Liver (tissue), 9 donors: Measurements from ENCODE around the gene BORCS5. TPM values are rescaled to one million over a fixed set of nuclear protein-coding genes. Genes with fewer than 3 reads are reported as not detected.

ENCODE experiments used
- DNase-seq: peaks from one replicate; pipeline ENCODE4 v3.0.0-alpha.2; 2017; ENCODE audit warnings: low spot score
- H3K27ac ChIP-seq, 2 donors: one replicate each; pipeline ENCODE4 v1.7.0; 2013; ENCODE audit warnings: inconsistent platforms in 2 of 2, low read length in 2 of 2, control low read depth in 1 of 2, low read depth in 1 of 2, mild to moderate bottlenecking in 1 of 2
- H3K27me3 ChIP-seq, 4 donors: one replicate each; pipeline versions ENCODE4 v1.6.1 to v1.7.0; 2013; ENCODE audit warnings: low read length in 3 of 4, inconsistent platforms in 1 of 4, mild to moderate bottlenecking in 1 of 4, moderate library complexity in 1 of 4; ENCODE audit not compliant: control insufficient read depth in 4 of 4, insufficient read depth in 4 of 4
- H3K36me3 ChIP-seq, 4 donors: one replicate each; pipeline versions ENCODE4 v1.6.1 to v1.7.0; 2013; ENCODE audit warnings: low read length in 3 of 4, mild to moderate bottlenecking in 3 of 4, low read depth in 1 of 4, moderate library complexity in 1 of 4; ENCODE audit not compliant: control insufficient read depth in 4 of 4, insufficient read depth in 3 of 4
- H3K4me1 ChIP-seq, 4 donors: one replicate each; pipeline versions ENCODE4 v1.6.1 to v1.7.0; 2013; ENCODE audit warnings: low read length in 3 of 4, mild to moderate bottlenecking in 3 of 4, moderate library complexity in 1 of 4; ENCODE audit not compliant: control insufficient read depth in 4 of 4, insufficient read depth in 4 of 4
- H3K4me3 ChIP-seq, 3 donors: one replicate each; pipeline versions ENCODE4 v1.6.1 to v1.7.0; 2013; ENCODE audit warnings: low read length in 3 of 3, control low read depth in 1 of 3, low read depth in 1 of 3, mild to moderate bottlenecking in 1 of 3
- H3K9ac ChIP-seq, 2 donors: one replicate each; pipeline ENCODE4 v1.7.0; 2013; ENCODE audit warnings: low read length in 2 of 2, mild to moderate bottlenecking in 2 of 2, moderate library complexity in 2 of 2, control low read depth in 1 of 2, low read depth in 1 of 2
- H3K9me3 ChIP-seq, 4 donors: one replicate each; pipeline versions ENCODE4 v1.6.1 to v1.7.0; 2013; ENCODE audit warnings: low read length in 3 of 4; ENCODE audit not compliant: control insufficient read depth in 4 of 4
- EGR1 ChIP-seq, 2 donors: IDR thresholded peaks; 2 replicates each; pipeline ENCODE4 v1.6.1; 2016 to 2018; ENCODE audit warnings: antibody characterized with exemption in 2 of 2, low read depth in 2 of 2
- FOXA1 ChIP-seq: IDR thresholded peaks from 2 replicates; pipeline ENCODE4 v1.6.1; 2016; ENCODE audit warnings: antibody characterized with exemption
- FOXA2 ChIP-seq: IDR thresholded peaks from 2 replicates; pipeline ENCODE4 v1.6.1; 2016; ENCODE audit warnings: antibody characterized with exemption
- GABPA ChIP-seq, 2 donors: IDR thresholded peaks in 1 of 2; conservative IDR thresholded peaks in 1 of 2; 2 replicates each; pipeline ENCODE4 v1.6.1; 2016; ENCODE audit warnings: antibody characterized with exemption in 2 of 2, mild to moderate bottlenecking in 1 of 2, moderate library complexity in 1 of 2
- HNF4A ChIP-seq, 2 donors: conservative IDR thresholded peaks; 2 replicates each; pipeline ENCODE4 v1.6.1; 2016; ENCODE audit warnings: antibody characterized with exemption in 2 of 2, mild to moderate bottlenecking in 2 of 2
- HNF4G ChIP-seq: IDR thresholded peaks from 2 replicates; pipeline ENCODE4 v1.6.1; 2016; ENCODE audit warnings: antibody characterized with exemption
- JUND ChIP-seq, 2 donors: IDR thresholded peaks; 2 replicates each; pipeline ENCODE4 v1.6.1; 2016; ENCODE audit warnings: antibody characterized with exemption in 2 of 2
- NR2F2 ChIP-seq: IDR thresholded peaks from 2 replicates; pipeline ENCODE4 v1.6.1; 2016; ENCODE audit warnings: antibody characterized with exemption
- RAD21 ChIP-seq, 2 donors: IDR thresholded peaks; 2 replicates each; pipeline ENCODE4 v1.6.1; 2016; ENCODE audit warnings: antibody characterized with exemption in 2 of 2, mild to moderate bottlenecking in 2 of 2
- RXRA ChIP-seq, 2 donors: IDR thresholded peaks; 2 replicates each; pipeline ENCODE4 v1.6.1; 2017 to 2018; ENCODE audit warnings: antibody characterized with exemption in 2 of 2, mild to moderate bottlenecking in 1 of 2
- SP1 ChIP-seq: IDR thresholded peaks from 2 replicates; pipeline ENCODE4 v1.6.1; 2018; ENCODE audit warnings: antibody characterized with exemption, mild to moderate bottlenecking
- TAF1 ChIP-seq: conservative IDR thresholded peaks from 2 replicates; pipeline ENCODE4 v1.6.1; 2016; ENCODE audit warnings: antibody characterized with exemption, mild to moderate bottlenecking
- YY1 ChIP-seq: IDR thresholded peaks from 2 replicates; pipeline ENCODE4 v1.6.1; 2016; ENCODE audit warnings: antibody characterized with exemption, mild to moderate bottlenecking
- WGBS: extraction: QIAGEN DNeasy Blood & Tissue Kit; methylation state at CpG from one replicate; pipeline ENCODE4 v1.1.7; 2013; 5-methylcytosine and 5-hydroxymethylcytosine counted together
- polyA plus RNA-seq, 2 donors: library from polyadenylated mRNA; stranded (reverse) in 1 of 2; unstranded in 1 of 2; fragments of 200-250 nt in 1 of 2; fragments of >200 nt in 1 of 2; fragmentation: Nextera tagmentation in 1 of 2; extraction: Ambion mirVana in 1 of 2; gene quantifications; one replicate each; pipeline versions ENCODE4 v1.2.1 to v1.2.3, GENCODE V29; 2013 to 2015
- total RNA-seq, 2 donors: library from RNA; depleted of rRNA; stranded (reverse); fragments of >200 nt; gene quantifications; one replicate each; pipeline ENCODE4 v1.2.3, GENCODE V29; 2014
- TF ChIP-seq, protein P1 (sequence below): IDR thresholded peaks from 2 replicates; pipeline ENCODE4 v1.6.1; 2016; ENCODE audit warnings: antibody characterized with exemption
- TF ChIP-seq, protein P2 (sequence below): IDR thresholded peaks from 2 replicates; pipeline ENCODE4 v1.6.1; 2016; ENCODE audit warnings: antibody characterized with exemption
- TF ChIP-seq, protein P3 (sequence below): IDR thresholded peaks from 2 replicates; pipeline ENCODE4 v1.6.1; 2016; ENCODE audit warnings: antibody characterized with exemption
- TF ChIP-seq, protein P4 (sequence below): IDR thresholded peaks from 2 replicates; pipeline ENCODE4 v1.6.1; 2016; ENCODE audit warnings: antibody characterized with exemption, mild to moderate bottlenecking
- TF ChIP-seq, protein P5 (sequence below): fragments of 150-350 bp; IDR thresholded peaks from 2 replicates; pipeline ENCODE4 v1.5.1; 2017; ENCODE audit warnings: improper control_type of control experiment, low read depth, low read length; ENCODE audit not compliant: missing input control
- donor health status: healthy.
- donor health status: healthy.
- donor health status: healthy.
- donor health status: healthy.
- donor health status: healthy.

BORCS5 gene
- total and polyA plus RNA-seq, 4 donors, result 4.5 to 11.4 (median 8.1) TPM

DNA sequence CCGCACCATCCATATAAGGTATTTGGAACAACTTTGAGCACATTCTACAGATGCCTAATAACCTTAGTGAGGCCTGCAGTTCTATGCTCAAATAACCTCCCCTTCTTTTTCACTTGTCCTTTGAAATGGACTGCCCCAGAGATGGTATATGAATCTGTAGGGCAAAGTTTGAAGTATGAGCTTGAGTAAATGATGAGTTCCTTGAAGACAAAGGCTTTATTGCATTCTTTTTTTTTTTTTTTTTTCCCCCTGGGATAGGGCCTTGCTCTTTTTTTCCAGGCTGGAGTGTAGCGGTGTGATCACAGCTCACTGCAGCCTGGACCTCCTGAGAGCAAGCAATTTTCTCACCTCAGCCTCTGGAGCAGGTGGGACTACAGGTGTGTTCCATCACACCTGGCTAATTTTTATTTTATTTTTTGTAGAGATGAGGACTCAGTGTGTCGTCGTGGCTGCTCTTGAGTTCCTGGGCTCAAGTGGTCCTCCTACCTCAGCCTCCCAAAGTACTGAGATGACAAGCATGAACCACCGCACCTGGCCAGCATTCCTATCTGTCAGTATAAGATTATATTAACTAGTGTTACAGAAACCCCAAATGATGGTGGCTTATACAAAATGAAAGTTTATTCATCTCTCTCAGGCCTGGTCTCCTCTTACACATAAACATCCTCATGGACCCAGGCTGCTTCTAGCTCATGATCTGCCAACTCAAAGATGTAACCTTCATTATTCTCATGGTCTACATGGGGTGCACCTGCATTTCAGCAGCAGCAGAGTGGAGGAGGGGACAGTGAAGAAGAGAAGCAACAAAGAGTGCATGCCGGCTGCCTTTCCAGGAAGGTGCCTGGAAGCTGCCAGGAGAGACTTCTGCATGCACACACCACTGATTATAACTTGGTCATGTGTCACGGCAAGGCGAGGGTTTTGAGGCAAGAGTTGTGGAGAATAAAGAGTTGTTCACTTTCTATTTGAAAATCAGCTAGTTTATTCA lies 104.4 kb downstream of the BORCS5 start:
- Histone ChIP-seq H3K9ac (no peak overlapping the region), H3K4me1 (no peaks in the 10 kb centered on the region), H3K27me3 (no peaks in the 10 kb centered on the region), H3K27ac (no peak overlapping the region), H3K4me3 (no peak overlapping the region), H3K9me3 (no peaks in the 10 kb centered on the region), H3K36me3 (peaks cover 0 to 5% (median 0%) of the 10 kb centered on the region in 4 donors)
- DNase-seq, result no peak
- WGBS, result 95% methylated on average over 8 of the region's 8 CpGs
- no peak for TF ChIP-seq EGR1 (IDR thresholded peaks at IDR 0.05; ENCODE audit: low read depth in 2 of 2)
- TF ChIP-seq HNF4A (conservative IDR thresholded peaks at IDR 0.05), result no peak
- no peak for TF ChIP-seq YY1
- TF ChIP-seq, protein P1, sequence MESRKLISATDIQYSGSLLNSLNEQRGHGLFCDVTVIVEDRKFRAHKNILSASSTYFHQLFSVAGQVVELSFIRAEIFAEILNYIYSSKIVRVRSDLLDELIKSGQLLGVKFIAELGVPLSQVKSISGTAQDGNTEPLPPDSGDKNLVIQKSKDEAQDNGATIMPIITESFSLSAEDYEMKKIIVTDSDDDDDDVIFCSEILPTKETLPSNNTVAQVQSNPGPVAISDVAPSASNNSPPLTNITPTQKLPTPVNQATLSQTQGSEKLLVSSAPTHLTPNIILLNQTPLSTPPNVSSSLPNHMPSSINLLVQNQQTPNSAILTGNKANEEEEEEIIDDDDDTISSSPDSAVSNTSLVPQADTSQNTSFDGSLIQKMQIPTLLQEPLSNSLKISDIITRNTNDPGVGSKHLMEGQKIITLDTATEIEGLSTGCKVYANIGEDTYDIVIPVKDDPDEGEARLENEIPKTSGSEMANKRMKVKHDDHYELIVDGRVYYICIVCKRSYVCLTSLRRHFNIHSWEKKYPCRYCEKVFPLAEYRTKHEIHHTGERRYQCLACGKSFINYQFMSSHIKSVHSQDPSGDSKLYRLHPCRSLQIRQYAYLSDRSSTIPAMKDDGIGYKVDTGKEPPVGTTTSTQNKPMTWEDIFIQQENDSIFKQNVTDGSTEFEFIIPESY, result no peak
- no peak for TF ChIP-seq RAD21 (IDR thresholded peaks at IDR 0.05)
- TF ChIP-seq GABPA (IDR thresholded peaks at IDR 0.05 in 1 of 2, conservative IDR thresholded peaks at IDR 0.05 in 1 of 2), result no peak

DNA sequence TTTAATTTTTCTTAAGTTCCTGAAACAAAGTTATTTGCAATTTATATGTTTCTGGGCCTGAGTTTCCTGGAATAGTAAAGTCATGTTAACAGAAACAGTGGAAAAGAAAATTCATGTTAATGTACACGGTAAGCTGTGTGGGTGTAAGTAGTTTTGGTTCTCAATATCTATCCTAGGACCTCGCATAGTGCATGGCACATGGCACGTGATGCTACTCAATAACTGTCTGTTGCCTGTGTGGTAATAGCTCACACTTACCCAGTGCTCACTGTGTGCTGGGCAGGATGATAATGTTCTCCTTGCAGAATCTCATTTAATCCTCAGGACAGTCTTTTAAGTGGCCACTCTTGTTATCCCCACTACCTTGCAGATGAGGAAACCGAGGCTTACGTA lies 105.0 kb downstream of the BORCS5 start:
- H3K4me1 ChIP-seq, result no peaks in the 10 kb centered on the region

More for the DNA sequence above, 105.0 kb downstream of the BORCS5 start:
- no peaks in the 10 kb centered on the region for H3K27me3 ChIP-seq
- H3K9ac ChIP-seq, result no peak overlapping the region
- no peak for DNase-seq
- peaks cover 0 to 5% (median 0%) of the 10 kb centered on the region in 4 donors for H3K36me3 ChIP-seq
- H3K4me3 ChIP-seq, result no peak overlapping the region
- no peak for TF ChIP-seq FOXA2
- no peak for TF ChIP-seq FOXA1
- TF ChIP-seq, protein P2, sequence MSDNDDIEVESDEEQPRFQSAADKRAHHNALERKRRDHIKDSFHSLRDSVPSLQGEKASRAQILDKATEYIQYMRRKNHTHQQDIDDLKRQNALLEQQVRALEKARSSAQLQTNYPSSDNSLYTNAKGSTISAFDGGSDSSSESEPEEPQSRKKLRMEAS, result no peak
- TF ChIP-seq GABPA (IDR thresholded peaks at IDR 0.05 in 1 of 2, conservative IDR thresholded peaks at IDR 0.05 in 1 of 2), result no peak
- TF ChIP-seq SP1, result no peak
- TF ChIP-seq EGR1 (IDR thresholded peaks at IDR 0.05; ENCODE audit: low read depth in 2 of 2), result no peak
- TF ChIP-seq, protein P3, sequence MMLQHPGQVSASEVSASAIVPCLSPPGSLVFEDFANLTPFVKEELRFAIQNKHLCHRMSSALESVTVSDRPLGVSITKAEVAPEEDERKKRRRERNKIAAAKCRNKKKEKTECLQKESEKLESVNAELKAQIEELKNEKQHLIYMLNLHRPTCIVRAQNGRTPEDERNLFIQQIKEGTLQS, result no peak
- TF ChIP-seq RXRA (IDR thresholded peaks at IDR 0.05), result no peak
- TF ChIP-seq YY1, result no peak
- no peak for TF ChIP-seq TAF1
- TF ChIP-seq HNF4A (conservative IDR thresholded peaks at IDR 0.05), result no peak
- no peak for TF ChIP-seq NR2F2
- TF ChIP-seq HNF4G, result no peak
- TF ChIP-seq, protein P4, sequence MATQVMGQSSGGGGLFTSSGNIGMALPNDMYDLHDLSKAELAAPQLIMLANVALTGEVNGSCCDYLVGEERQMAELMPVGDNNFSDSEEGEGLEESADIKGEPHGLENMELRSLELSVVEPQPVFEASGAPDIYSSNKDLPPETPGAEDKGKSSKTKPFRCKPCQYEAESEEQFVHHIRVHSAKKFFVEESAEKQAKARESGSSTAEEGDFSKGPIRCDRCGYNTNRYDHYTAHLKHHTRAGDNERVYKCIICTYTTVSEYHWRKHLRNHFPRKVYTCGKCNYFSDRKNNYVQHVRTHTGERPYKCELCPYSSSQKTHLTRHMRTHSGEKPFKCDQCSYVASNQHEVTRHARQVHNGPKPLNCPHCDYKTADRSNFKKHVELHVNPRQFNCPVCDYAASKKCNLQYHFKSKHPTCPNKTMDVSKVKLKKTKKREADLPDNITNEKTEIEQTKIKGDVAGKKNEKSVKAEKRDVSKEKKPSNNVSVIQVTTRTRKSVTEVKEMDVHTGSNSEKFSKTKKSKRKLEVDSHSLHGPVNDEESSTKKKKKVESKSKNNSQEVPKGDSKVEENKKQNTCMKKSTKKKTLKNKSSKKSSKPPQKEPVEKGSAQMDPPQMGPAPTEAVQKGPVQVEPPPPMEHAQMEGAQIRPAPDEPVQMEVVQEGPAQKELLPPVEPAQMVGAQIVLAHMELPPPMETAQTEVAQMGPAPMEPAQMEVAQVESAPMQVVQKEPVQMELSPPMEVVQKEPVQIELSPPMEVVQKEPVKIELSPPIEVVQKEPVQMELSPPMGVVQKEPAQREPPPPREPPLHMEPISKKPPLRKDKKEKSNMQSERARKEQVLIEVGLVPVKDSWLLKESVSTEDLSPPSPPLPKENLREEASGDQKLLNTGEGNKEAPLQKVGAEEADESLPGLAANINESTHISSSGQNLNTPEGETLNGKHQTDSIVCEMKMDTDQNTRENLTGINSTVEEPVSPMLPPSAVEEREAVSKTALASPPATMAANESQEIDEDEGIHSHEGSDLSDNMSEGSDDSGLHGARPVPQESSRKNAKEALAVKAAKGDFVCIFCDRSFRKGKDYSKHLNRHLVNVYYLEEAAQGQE, result no peak
- TF ChIP-seq, protein P1, result no peak
- TF ChIP-seq JUND (IDR thresholded peaks at IDR 0.05), result no peak
- TF ChIP-seq, protein P5, sequence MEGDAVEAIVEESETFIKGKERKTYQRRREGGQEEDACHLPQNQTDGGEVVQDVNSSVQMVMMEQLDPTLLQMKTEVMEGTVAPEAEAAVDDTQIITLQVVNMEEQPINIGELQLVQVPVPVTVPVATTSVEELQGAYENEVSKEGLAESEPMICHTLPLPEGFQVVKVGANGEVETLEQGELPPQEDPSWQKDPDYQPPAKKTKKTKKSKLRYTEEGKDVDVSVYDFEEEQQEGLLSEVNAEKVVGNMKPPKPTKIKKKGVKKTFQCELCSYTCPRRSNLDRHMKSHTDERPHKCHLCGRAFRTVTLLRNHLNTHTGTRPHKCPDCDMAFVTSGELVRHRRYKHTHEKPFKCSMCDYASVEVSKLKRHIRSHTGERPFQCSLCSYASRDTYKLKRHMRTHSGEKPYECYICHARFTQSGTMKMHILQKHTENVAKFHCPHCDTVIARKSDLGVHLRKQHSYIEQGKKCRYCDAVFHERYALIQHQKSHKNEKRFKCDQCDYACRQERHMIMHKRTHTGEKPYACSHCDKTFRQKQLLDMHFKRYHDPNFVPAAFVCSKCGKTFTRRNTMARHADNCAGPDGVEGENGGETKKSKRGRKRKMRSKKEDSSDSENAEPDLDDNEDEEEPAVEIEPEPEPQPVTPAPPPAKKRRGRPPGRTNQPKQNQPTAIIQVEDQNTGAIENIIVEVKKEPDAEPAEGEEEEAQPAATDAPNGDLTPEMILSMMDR, result no peak
- no peak for TF ChIP-seq RAD21 (IDR thresholded peaks at IDR 0.05)
- 83% methylated on average over 5 of the region's 5 CpGs for whole genome bisulfite sequencing
- no peaks in the 10 kb centered on the region for H3K9me3 ChIP-seq
- H3K27ac ChIP-seq, result no peak overlapping the region
